Activated T-cell treated with anti-CD3 and anti-CD28 coated beads for 48 hours (primary cell): ENCODE measurements around the gene EGLN3.
"Not testable (repeated sequence)": the region's sequence is repeated elsewhere in the genome, so short reads cannot be mapped to it uniquely, and the experiment has no call there.

Experiments used
- DNase-seq: peaks from one replicate; pipeline ENCODE4 v3.0.0-alpha.2; 2020; ENCODE audit warnings: low read depth

Gene EGLN3

DNA sequence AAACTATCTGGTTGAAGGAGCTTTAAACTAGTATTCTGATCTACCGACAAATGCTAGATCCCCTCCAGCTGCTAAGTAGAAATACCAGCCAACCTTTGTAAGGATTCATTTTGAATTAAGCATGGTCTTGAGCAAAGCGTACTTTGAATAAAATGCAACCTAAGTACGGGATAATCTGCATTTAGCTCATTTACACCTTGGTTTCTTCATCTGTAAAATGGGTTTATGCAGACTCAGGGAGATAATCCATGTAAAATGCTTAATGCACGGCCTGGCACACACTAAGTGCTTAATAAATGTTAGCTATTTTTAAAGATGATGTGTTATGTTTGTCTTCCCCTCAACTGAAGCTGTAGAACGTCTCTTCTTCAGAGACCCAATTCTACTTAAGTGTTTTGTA lies 15.9 kb downstream of the EGLN3 start:
- no peak for DNase-seq

GRCh38 chr14:33934043-33934750 lies 16.7 kb downstream of the EGLN3 start:
- DNase-seq, result no peak

- DNase-seq, result no peak
These were observed 17.4 kb downstream of the EGLN3 start for GRCh38 chr14:33933386-33933933.

GRCh38 chr14:33932576-33933345 lies 18.1 kb downstream of the EGLN3 start:
- no peak for DNase-seq

- no peak for DNase-seq
These were observed 18.8 kb downstream of the EGLN3 start for GRCh38 chr14:33932033-33932432.

DNA sequence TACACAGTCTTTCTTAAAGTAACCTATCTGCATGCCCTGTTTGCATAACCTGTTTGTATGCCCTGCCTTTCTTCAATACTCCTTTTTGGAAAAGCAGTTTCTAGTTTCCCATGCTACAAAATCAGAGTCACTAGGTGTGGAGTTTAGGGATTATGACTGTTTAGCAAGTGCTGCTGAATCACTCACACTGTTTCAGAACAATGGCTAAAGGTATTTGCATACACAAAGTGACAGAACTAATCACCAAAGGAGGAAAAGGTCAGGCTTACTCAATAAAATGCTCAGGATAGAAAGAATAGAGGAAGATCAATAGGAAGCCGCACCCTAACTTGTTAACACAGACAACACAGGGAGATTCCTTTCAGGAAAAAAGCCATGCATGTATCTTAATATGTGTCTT lies 19.4 kb downstream of the EGLN3 start:
- no peak for DNase-seq

DNA sequence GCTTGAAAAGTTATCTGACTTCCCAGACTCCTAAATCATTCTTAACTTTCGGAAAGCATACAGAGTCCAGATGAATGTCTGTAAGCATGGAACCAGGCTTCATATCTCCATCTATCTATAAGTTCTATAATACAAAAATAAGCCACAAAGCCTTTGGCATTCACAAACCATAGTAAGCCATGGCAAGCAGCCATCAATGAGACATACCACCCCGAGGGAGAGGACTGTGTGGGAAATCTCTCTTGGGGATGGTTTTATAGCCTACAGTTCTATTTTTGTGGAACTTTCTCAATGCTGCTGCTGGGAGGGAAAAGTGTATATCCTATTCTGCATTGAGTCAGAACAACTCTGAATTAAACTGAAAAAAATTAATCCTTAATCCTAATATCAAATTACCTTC lies 20.4 kb downstream of the EGLN3 start:
- no peak for DNase-seq

- DNase-seq, result no peak
These were observed 21.0 kb downstream of the EGLN3 start for GRCh38 chr14:33929799-33930408.

GRCh38 chr14:33928895-33929294 lies 22.0 kb downstream of the EGLN3 start:
- DNase-seq, result no peak

DNA sequence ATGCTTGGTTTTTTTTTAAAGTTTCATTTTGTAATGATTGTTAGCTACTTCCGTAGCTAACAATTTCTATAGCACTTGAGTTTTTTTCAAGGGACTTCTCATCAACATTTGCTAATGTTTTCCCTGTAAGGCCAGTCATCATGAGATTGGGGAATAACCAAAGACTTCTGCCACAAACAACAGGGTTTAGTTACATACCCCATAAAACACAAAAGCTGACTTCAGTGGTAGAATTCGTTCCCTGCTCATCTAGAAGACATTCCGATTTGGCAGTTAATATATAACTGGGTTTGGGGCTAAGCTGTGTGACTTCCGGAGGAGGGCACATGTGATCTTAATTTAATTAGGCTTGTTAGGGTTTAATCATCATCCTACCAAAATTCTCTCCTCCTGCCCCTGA lies 22.9 kb downstream of the EGLN3 start:
- no peak for DNase-seq

DNA sequence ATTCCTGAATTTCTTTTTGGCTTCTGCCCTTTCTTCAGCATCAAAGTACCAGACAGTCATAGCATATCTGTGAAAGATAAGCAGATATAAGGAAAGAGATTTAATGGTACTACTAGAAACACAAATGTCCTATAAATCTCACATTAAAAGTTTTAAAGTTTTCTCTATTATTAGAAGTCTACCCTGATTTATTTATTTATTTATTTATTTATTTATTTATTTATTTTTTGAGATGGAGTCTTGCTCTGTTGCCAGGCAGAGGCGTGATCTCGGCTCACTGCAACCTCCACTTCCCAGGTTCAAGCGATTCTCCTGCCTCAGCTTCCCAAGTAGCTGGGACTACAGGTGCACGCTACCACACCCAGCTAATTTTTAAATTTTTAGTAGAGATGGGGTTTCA lies 23.9 kb downstream of the EGLN3 start:
- DNase-seq, result not testable (repeated sequence)

- no peak for DNase-seq
These were observed 24.9 kb downstream of the EGLN3 start for GRCh38 chr14:33925946-33926345.

DNA sequence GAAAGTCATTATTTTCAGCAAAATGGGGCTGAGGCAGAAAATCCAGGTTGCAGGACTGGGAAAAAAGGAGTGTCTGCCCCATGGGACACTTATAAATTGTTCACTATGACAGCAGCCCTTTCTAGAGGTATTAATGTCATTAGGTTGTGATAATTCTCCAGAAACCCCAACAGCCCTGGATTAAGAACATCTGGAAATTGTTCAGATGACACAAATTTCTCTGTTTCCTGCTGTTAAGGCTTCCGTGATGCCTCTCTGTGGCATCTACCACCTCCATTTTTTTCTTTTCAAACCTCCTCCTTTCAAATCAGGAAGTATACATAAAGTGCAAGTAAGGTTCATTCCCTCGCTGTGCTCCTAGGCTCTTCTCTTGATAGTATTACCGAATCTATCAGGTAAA lies 25.6 kb downstream of the EGLN3 start:
- DNase-seq, result no peak

GRCh38 chr14:33924566-33925100 lies 26.2 kb downstream of the EGLN3 start:
- no peak for DNase-seq

DNA sequence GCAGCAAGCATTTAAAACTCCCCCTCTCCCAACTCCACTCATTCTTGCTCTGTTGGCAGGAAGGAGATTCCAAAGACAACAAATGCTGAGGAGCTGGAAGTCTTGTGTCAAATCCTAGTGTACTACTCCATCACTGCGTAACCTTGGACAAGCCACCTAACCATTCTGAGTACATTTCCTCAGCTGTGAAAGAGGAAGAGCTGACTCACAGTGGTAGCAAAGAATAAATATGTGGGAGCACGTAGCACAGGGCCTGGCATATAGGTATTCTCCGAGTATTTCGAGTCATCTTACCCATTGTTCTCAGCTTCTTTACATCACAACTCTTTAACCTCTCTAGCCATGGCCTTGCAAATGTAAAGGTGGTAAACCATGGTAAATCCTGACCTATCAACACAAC lies 28.7 kb downstream of the EGLN3 start:
- DNase-seq, result no peak

- DNase-seq, result no peak
These were observed 32.6 kb downstream of the EGLN3 start for GRCh38 chr14:33918256-33918655.

GRCh38 chr14:33917661-33918060 lies 33.2 kb downstream of the EGLN3 start:
- DNase-seq, result no peak

DNA sequence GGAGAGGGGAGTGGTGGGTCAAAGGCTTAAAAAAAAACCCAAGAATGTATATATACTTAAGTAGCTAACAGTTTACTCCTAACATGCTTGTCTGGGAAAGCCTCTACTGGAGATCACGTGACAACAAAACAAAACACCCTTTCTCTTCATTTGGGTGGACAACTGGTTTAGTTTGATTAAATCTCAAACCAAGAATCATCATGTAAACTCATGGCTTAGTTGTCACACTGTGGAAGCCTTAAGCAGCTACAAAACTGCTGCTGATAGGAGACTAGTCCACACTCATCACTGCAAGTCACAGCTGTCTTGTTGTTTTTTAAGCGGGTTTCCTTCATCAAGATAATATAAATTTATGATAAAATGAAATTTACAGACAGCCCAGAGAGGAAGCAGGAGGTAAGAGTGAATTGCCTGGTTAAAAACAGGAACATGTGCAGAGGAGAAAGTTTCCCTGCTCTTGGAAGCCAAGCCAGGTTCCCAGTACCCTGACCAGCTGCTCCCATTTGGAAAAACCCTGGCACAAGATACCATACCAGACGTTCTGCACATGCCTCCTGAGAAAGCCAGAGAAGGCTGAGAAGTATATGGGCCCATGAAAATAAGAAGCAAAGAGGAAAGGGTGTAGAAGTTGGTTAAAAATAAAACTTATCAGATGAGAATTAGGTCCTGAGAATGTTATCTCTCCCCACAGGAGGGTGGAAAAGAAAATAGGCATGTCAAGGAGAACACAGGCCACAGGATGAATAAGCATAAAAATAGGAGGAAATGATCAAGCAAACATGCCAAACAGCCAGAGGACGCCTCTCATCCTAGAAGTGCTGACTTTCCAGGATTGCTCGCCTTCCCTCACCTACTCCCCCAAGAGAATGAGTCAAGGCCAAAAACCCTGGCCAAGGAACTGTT lies 34.0 kb downstream of the EGLN3 start:
- DNase-seq, result no peak

DNA sequence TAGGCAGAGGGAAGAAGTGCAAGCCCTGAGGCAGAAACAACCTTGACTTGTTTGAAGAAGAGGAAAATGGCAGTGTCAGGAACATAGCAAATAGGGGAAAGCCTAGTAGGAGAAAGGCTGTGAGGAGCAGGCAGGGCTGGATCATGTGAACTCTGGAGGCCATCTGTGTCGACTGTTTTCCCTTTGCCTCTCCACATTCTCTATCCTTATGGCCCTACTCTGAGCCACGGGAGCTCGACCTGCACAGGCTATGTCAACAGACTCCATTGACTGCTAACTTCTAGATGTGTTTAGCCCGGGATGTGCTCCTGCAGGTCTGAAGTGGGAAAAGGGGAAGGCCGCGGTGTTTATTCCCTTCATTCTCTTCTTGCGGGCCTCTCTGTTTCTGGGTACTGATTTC lies 35.2 kb downstream of the EGLN3 start:
- no peak for DNase-seq

DNA sequence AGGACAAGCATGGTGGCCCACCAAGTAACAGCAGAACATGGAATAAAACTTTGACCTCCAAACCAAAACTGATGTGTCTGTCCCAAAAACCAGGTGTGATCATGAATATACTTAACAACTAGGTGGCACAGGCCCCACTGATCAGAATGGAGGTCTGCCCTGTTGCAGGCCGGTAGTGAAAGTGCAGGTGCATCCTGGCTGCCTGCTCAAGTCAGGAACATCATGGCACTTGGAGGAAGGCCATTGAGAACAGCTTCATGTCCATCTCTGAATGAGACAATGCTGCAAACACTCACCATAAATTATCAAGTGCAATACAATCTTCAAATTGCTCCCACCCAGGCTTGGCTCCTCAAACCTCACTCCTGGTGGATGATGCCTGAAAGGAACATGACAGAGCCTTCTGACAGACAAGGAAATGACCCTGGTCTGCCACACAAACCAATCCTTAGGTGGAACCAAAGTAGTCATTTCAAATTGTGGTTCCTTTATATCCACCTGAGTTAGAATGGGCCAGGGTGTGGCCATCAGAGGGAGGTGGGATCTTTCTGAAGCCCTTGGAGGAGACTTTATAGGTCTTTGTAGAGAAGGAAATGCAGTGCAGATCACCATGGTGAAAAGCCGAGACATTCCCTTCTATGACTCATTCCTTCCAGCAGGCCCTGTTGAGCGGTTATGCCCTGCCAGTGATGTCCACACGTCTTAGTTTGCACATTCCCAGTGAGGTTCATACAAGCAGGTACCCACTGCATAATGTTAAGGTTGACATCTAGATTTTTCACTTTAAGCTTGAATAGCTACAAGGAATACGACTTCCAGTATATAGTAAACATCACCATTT lies 36.0 kb downstream of the EGLN3 start:
- no peak for DNase-seq

- no peak for DNase-seq
These were observed 39.8 kb downstream of the EGLN3 start for GRCh38 chr14:33911046-33911445.
